Activated CD8-positive, alpha-beta T cell treated with anti-CD3 and anti-CD28 coated beads, Interleukin-2, amount 10 ng/mL, durations not matched to agents 7 days and 5 days (primary cell): ENCODE data around the gene LAMTOR3. TPM values are rescaled to one million over a fixed set of nuclear protein-coding genes. Genes with fewer than 3 reads are reported as not detected.
A peak's percentile ranks its signal among the peaks of the same experiment; 100 is the strongest.

Experiments used
- ATAC-seq: fragments of 150-1000 bp; cut with Tn5 transposase; one replicate; pipeline ENCODE4 v1.10.0; 2021; ENCODE audit warnings: moderate library complexity
- CTCF ChIA-PET: fragments of 350-600 bp; sonication (Branson Sonifier 250); formaldehyde crosslinking; loops from one replicate; lab custom pipeline; 2021; ENCODE audit warnings: antibody characterized with exemption; lab: Charles Lee
- POLR2A ChIA-PET: fragments of 350-600 bp; sonication (Branson Sonifier 250); formaldehyde crosslinking; loops from one replicate; lab custom pipeline; 2021; ENCODE audit warnings: antibody characterized with exemption; lab: Charles Lee
- DNase-seq: peaks from one replicate; pipeline ENCODE4 v3.0.0-alpha.2; 2020
- H3K27ac Mint-ChIP-seq: one replicate; pipeline ENCODE4 v1.8.0; 2021; ENCODE audit warnings: mild to moderate bottlenecking, mixed read lengths
- H3K27me3 Mint-ChIP-seq: one replicate; pipeline ENCODE4 v1.8.0; 2021; ENCODE audit warnings: low read depth, mixed read lengths
- H3K36me3 Mint-ChIP-seq: one replicate; pipeline ENCODE4 v1.8.0; 2021; ENCODE audit warnings: low read depth, mixed read lengths
- H3K4me1 Mint-ChIP-seq: one replicate; pipeline ENCODE4 v1.8.0; 2021; ENCODE audit warnings: low read depth, mixed read lengths
- H3K4me3 Mint-ChIP-seq: one replicate; pipeline ENCODE4 v1.8.0; 2021; ENCODE audit warnings: mild to moderate bottlenecking, mixed read lengths
- H3K9me3 Mint-ChIP-seq: one replicate; pipeline ENCODE4 v1.8.0; 2022; ENCODE audit warnings: mixed read lengths; ENCODE audit not compliant: insufficient read depth
- total RNA-seq, 2 experiments: library from RNA; stranded (reverse); gene quantifications; one replicate each; pipeline ENCODE4 v1.2.3, GENCODE V29; 2021

The LAMTOR3 gene
- total RNA-seq, 2 experiments from 2014 or later: 26.8 to 28.8 TPM

GRCh38 chr4:99891351-99891750 is 2.9 kb downstream of the LAMTOR3 start:
- peaks cover 42% of the 10 kb centered on the region for H3K4me1 Mint-ChIP-seq
- DNase-seq (no peak), ATAC-seq (no peak)
- ChIA-PET POLR2A (no interaction called here), CTCF (interaction anchor here (1.2 to 2.4 kb wide), 2 partner anchors 79 to 80 kb away, joined by 4 to 11 read pairs; no protein-coding TSS in a partner anchor)
- H3K9me3 Mint-ChIP-seq: no peaks in the 10 kb centered on the region
- H3K27me3 Mint-ChIP-seq: no peaks in the 10 kb centered on the region
- H3K4me3 Mint-ChIP-seq: no peak overlapping the region
- no peak overlapping the region for H3K27ac Mint-ChIP-seq
- H3K36me3 Mint-ChIP-seq: peaks cover 26% of the 10 kb centered on the region

GRCh38 chr4:99887837-99888236 is 6.4 kb downstream of the LAMTOR3 start:
- H3K4me3 Mint-ChIP-seq: no peak overlapping the region
- H3K36me3 Mint-ChIP-seq: peaks cover 24% of the 10 kb centered on the region
- H3K9me3 Mint-ChIP-seq: no peaks in the 10 kb centered on the region
- ChIA-PET POLR2A (no interaction called here), CTCF (no interaction called here)
- no peak overlapping the region for H3K27ac Mint-ChIP-seq
- DNase-seq (no peak), ATAC-seq (no peak)
- H3K4me1 Mint-ChIP-seq: peaks cover 20% of the 10 kb centered on the region
- H3K27me3 Mint-ChIP-seq: no peaks in the 10 kb centered on the region

GRCh38 chr4:99886146-99886545 is 8.1 kb downstream of the LAMTOR3 start:
- no peak for ATAC-seq

DNA sequence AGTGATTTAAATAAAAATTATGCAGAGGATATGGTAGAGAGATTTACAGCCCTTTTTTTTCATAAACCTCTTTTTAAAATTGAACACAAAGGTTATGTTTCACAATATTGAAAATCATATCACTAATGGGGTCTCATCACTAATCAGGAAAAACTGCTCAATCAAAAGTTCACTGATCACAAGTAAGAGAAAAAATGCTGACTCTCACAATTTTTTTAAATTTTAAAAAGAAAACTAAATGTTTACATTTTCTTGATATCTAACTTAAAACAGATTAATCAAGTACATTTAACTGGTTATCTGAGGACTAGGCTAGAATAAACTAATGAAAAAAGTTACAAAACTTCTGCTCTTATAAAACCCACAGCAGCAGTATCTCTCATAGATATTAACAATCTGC is 8.5 kb downstream of the LAMTOR3 start:
- H3K27me3 Mint-ChIP-seq: no peaks in the 10 kb centered on the region
- no peak overlapping the region for H3K4me3 Mint-ChIP-seq
- H3K4me1 Mint-ChIP-seq: peaks cover 7% of the 10 kb centered on the region
- ATAC-seq (no peak), DNase-seq (no peak)
- POLR2A ChIA-PET: interaction anchor here (0.6 kb wide), 1 partner anchor 56 kb away, joined by 3 read pairs; no protein-coding TSS in a partner anchor
- CTCF ChIA-PET: interaction anchor here (0.7 to 3.1 kb wide), 10 partner anchors 26 to 77 kb away, joined by 3 to 57 read pairs (median 6); partner anchors contain the start of gene DAPP1
- no peaks in the 10 kb centered on the region for H3K9me3 Mint-ChIP-seq
- H3K36me3 Mint-ChIP-seq: peaks cover 27% of the 10 kb centered on the region
- H3K27ac Mint-ChIP-seq: no peak overlapping the region

More at GRCh38 chr4:99886146-99886545, 8.1 kb downstream of the LAMTOR3 start:
- Mint-ChIP-seq H3K9me3 (no peaks in the 10 kb centered on the region), H3K36me3 (peaks cover 23% of the 10 kb centered on the region), H3K27me3 (no peaks in the 10 kb centered on the region), H3K27ac (no peak overlapping the region), H3K4me1 (peaks cover 11% of the 10 kb centered on the region), H3K4me3 (no peak overlapping the region)
- DNase-seq: no peak
- ChIA-PET POLR2A (no interaction called here), CTCF (interaction anchor here (0.7 to 3.1 kb wide), 7 partner anchors 26 to 78 kb away, joined by 3 to 57 read pairs (median 10); partner anchors contain the start of gene DAPP1)

DNA sequence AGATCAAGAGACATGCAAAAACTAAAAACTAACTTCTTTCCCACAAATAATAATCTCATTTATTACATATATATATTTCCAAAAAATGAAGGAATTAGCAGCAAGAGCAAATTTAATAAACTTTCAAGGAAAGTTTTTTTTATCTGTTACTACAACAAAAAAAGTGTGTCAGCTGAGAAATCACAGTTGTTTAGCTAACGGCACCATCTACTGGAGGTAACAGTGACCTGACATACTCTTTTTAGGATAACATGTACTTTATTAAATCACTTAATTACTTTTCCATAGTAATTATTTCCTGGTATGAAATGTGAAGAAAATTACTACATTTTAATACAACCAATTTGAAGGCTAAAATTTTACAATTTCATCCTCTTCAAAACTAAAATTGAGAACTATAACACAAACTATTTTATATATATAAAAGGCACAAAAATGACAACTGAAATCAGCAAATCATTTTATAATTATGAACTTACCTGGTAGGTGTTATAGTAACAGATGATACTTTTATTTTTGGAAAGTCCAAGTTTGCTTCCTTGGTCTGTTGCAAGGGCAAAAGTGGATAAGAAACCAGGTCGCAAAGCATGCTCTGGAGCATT is 9.1 kb downstream of the LAMTOR3 start:
- POLR2A ChIA-PET: interaction anchor here (0.6 kb wide), 3 partner anchors 55 to 65 kb away, joined by 3 to 5 read pairs (median 3); no protein-coding TSS in a partner anchor
- no peak for ATAC-seq
- DNase-seq: peak; percentile 62
- no peaks in the 10 kb centered on the region for H3K9me3 Mint-ChIP-seq
- peaks cover 7% of the 10 kb centered on the region for H3K4me1 Mint-ChIP-seq
- no peak overlapping the region for H3K4me3 Mint-ChIP-seq
- peaks cover 32% of the 10 kb centered on the region for H3K36me3 Mint-ChIP-seq
- H3K27me3 Mint-ChIP-seq: no peaks in the 10 kb centered on the region
- no peak overlapping the region for H3K27ac Mint-ChIP-seq
- CTCF ChIA-PET: interaction anchor here (0.7 to 3.1 kb wide), 20 partner anchors 8 to 325 kb away, joined by 3 to 57 read pairs (median 4); partner anchors contain the start of gene DAPP1

DNA sequence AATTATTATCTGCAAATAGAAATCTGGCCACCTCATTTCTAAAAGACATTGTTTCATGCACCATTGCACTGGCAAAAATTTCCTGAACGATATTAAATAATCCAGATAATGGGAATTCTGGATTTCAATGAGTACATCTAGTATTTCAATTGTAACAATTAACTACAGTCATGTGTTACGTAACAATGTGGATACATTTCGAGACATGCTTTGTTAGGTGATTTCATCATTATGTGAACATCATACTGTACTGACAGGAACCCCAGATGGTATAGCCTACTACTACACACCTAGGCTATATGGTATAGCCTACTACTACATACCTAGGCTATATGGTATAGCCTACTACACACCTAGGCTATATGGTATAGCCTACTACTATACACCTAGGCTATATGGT is 14.8 kb downstream of the LAMTOR3 start:
- ATAC-seq: no peak
- no peaks in the 10 kb centered on the region for H3K4me1 Mint-ChIP-seq

DNA sequence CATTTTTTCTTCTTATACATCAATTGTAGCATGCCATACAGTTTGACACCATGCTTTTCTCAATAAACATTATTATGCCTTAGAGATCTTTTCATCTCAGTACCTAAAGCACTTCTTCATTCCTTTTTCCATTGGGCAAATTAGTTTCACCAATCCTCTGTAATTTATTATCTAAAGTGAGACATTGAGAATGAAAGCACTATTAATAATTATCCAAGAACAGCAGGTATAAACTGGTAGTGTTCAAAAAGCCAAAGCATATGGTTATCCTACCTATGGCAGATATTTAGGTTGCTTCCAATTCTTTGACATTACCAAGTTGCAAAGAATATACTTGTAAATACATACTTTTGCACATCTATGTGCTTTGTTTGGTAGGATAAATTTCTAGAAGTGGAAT is 15.6 kb downstream of the LAMTOR3 start:
- ChIA-PET CTCF (no interaction called here), POLR2A (no interaction called here)
- ATAC-seq: no peak
- Mint-ChIP-seq H3K27me3 (no peaks in the 10 kb centered on the region), H3K36me3 (peaks cover 33% of the 10 kb centered on the region), H3K4me1 (no peaks in the 10 kb centered on the region), H3K27ac (no peak overlapping the region), H3K9me3 (no peaks in the 10 kb centered on the region), H3K4me3 (no peak overlapping the region)
- no peak for DNase-seq

More for the DNA sequence above, 14.8 kb downstream of the LAMTOR3 start:
- Mint-ChIP-seq H3K36me3 (peaks cover 34% of the 10 kb centered on the region), H3K27ac (no peak overlapping the region), H3K27me3 (no peaks in the 10 kb centered on the region), H3K9me3 (no peaks in the 10 kb centered on the region), H3K4me3 (no peak overlapping the region)
- ChIA-PET POLR2A (interaction anchor here (1.3 kb wide), 1 partner anchor 63 kb away, joined by 4 read pairs; the partner anchor contains the start of gene DAPP1), CTCF (interaction anchor here (1.2 to 1.7 kb wide), 2 partner anchors 68 kb away, joined by 3 to 9 read pairs; no protein-coding TSS in a partner anchor)
- no peak for DNase-seq

DNA sequence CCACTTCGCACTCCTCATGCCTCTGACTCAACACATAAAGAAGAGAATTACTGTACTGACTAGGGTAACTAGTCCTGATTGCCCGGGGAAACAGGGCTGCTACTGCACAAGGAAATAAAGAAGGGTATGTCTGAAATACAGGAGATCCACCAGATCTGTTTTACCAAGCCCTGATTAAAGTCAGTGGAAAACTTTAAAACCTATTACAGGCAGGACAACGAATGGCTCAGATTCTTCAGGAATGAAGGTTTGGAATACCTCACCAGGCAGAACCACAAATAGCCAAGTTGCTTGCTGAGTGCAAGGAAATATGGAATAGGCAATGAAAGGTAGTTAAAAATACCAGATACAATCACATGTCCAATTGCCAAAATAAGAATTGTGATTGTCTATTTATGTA is 17.3 kb downstream of the LAMTOR3 start:
- H3K27me3 Mint-ChIP-seq: no peaks in the 10 kb centered on the region
- no peaks in the 10 kb centered on the region for H3K9me3 Mint-ChIP-seq
- no peak overlapping the region for H3K4me3 Mint-ChIP-seq
- ATAC-seq: no peak
- peak overlapping the region; percentile 4 for H3K27ac Mint-ChIP-seq
- no peaks in the 10 kb centered on the region for H3K4me1 Mint-ChIP-seq
- POLR2A ChIA-PET: no interaction called here
- CTCF ChIA-PET: no interaction called here
- DNase-seq: no peak
- peaks cover 31% of the 10 kb centered on the region for H3K36me3 Mint-ChIP-seq

GRCh38 chr4:99875071-99875470 is 19.2 kb downstream of the LAMTOR3 start:
- ATAC-seq: no peak
- Mint-ChIP-seq H3K4me3 (no peak overlapping the region), H3K36me3 (peaks cover 26% of the 10 kb centered on the region), H3K4me1 (no peaks in the 10 kb centered on the region), H3K27me3 (no peaks in the 10 kb centered on the region), H3K9me3 (no peaks in the 10 kb centered on the region), H3K27ac (no peak overlapping the region)
- no peak for DNase-seq
- POLR2A ChIA-PET: no interaction called here
- CTCF ChIA-PET: no interaction called here

GRCh38 chr4:99872570-99872969 is 21.7 kb downstream of the LAMTOR3 start:
- H3K27me3 Mint-ChIP-seq: no peaks in the 10 kb centered on the region
- ChIA-PET CTCF (interaction anchor here (2.4 kb wide), 1 partner anchor 61 kb away, joined by 10 read pairs; no protein-coding TSS in a partner anchor), POLR2A (no interaction called here)
- no peak for ATAC-seq
- no peak overlapping the region for H3K4me3 Mint-ChIP-seq
- peaks cover 29% of the 10 kb centered on the region for H3K36me3 Mint-ChIP-seq
- H3K9me3 Mint-ChIP-seq: no peaks in the 10 kb centered on the region
- no peak overlapping the region for H3K27ac Mint-ChIP-seq
- no peaks in the 10 kb centered on the region for H3K4me1 Mint-ChIP-seq
- no peak for DNase-seq

GRCh38 chr4:99868126-99868596 is 26.1 kb downstream of the LAMTOR3 start:
- H3K4me3 Mint-ChIP-seq: no peak overlapping the region
- DNase-seq: no peak
- no peaks in the 10 kb centered on the region for H3K9me3 Mint-ChIP-seq
- no peak overlapping the region for H3K27ac Mint-ChIP-seq
- ATAC-seq: no peak
- H3K36me3 Mint-ChIP-seq: peaks cover 40% of the 10 kb centered on the region
- no peaks in the 10 kb centered on the region for H3K4me1 Mint-ChIP-seq
- ChIA-PET CTCF (no interaction called here), POLR2A (no interaction called here)
- H3K27me3 Mint-ChIP-seq: no peaks in the 10 kb centered on the region

- no peak for DNase-seq
- no peak overlapping the region for H3K4me3 Mint-ChIP-seq
- peaks cover 19% of the 10 kb centered on the region for H3K4me1 Mint-ChIP-seq
- no peaks in the 10 kb centered on the region for H3K27me3 Mint-ChIP-seq
- no peak for ATAC-seq
- CTCF ChIA-PET: interaction anchor here (1.1 kb wide), 1 partner anchor 52 kb away, joined by 5 read pairs; no protein-coding TSS in a partner anchor
- peaks cover 50% of the 10 kb centered on the region for H3K36me3 Mint-ChIP-seq
- no peaks in the 10 kb centered on the region for H3K9me3 Mint-ChIP-seq
- POLR2A ChIA-PET: no interaction called here
- H3K27ac Mint-ChIP-seq: no peak overlapping the region
Measured at GRCh38 chr4:99863804-99864203, 30.4 kb downstream of the LAMTOR3 start.
